ENCODE data around the gene UVRAG.

UVRAG gene

DNA sequence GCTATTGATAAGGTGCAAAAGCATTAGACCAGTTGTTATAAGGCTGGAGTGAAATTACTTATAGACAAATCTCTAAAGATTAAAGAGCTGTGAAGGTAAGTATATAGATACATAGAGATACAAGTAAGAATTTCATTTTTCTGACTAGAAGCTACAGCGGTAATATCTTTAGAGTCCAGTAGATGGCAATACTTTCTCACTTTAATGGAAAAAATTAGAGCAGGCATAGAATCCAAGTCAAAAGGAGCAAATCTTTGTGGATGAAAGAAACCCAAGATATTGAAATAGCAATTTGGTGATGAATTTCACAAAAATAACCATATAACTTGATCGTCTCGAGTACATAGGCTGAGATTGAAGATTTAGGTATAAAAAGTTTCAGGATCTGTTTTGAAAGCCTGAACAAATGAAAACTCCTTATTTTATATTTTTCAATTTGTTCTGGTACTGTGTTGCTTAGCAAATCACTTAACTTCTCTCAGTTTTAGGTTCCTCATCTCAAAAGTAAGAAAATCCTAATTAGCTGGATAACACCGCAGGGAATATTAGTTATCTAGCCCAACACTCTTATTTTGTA, 81.9 kb downstream of the UVRAG start:
- DNase-seq (ENCODE audit: low read depth in 2 of 2) = peak; percentile 65 to 74
- no peak overlapping the region for H3K4me3 ChIP-seq (replicated peaks in 1 of 2; ENCODE audit: low read depth in 2 of 2, low read length in 2 of 2)
- TF ChIP-seq, protein P1, sequence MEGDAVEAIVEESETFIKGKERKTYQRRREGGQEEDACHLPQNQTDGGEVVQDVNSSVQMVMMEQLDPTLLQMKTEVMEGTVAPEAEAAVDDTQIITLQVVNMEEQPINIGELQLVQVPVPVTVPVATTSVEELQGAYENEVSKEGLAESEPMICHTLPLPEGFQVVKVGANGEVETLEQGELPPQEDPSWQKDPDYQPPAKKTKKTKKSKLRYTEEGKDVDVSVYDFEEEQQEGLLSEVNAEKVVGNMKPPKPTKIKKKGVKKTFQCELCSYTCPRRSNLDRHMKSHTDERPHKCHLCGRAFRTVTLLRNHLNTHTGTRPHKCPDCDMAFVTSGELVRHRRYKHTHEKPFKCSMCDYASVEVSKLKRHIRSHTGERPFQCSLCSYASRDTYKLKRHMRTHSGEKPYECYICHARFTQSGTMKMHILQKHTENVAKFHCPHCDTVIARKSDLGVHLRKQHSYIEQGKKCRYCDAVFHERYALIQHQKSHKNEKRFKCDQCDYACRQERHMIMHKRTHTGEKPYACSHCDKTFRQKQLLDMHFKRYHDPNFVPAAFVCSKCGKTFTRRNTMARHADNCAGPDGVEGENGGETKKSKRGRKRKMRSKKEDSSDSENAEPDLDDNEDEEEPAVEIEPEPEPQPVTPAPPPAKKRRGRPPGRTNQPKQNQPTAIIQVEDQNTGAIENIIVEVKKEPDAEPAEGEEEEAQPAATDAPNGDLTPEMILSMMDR (IDR thresholded peaks at IDR 0.05; ENCODE audit: low read depth, low read length) = peak; percentile 41

DNA sequence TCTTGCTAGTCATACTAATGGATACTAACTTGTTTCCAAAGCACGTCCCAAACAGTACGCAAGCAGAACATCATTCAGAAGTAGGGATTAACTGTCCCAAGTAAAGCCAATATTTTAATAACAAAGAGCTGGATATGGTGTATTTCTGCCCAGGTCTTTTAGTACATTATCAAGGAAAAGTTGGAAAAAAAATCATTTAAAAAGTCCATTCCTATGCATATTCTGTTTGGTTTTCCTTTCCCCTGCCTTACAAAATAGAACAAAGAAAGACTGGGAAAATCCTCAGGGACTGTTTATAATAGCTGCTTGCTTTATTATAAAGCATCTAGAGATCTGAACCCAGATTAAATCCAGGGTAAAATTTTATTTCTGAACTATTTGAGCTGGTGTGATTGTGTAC, 83.9 kb downstream of the UVRAG start:
- TF ChIP-seq, protein P1 (IDR thresholded peaks at IDR 0.05; ENCODE audit: low read depth, low read length) = no peak
- no peak overlapping the region for H3K4me3 ChIP-seq (replicated peaks in 1 of 2; ENCODE audit: low read depth in 2 of 2, low read length in 2 of 2)
- no peak for DNase-seq (ENCODE audit: low read depth in 2 of 2)

DNA sequence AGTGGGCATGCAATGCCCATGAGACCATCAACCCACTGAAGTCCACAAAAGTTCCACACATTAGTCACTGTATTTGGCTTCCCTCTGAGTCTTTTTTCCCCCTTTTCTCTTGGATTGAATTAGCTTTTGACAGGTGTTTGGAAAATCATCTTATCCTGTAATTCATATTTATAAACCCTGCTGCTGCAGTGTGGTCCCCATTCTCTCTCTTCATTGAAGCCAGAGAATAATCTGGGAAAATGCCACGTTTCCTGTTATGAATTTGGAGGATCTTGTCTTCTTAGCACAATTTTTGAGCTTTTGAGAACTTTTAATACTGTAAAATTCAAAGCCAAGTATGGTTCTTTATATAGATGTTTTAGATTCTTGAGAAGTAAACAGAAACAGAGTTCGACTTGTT, 84.8 kb downstream of the UVRAG start:
- no peak overlapping the region for H3K4me3 ChIP-seq (replicated peaks in 1 of 2; ENCODE audit: low read depth in 2 of 2, low read length in 2 of 2)
- no peak for DNase-seq (ENCODE audit: low read depth in 2 of 2)
- TF ChIP-seq, protein P1 (IDR thresholded peaks at IDR 0.05; ENCODE audit: low read depth, low read length) = no peak

DNA sequence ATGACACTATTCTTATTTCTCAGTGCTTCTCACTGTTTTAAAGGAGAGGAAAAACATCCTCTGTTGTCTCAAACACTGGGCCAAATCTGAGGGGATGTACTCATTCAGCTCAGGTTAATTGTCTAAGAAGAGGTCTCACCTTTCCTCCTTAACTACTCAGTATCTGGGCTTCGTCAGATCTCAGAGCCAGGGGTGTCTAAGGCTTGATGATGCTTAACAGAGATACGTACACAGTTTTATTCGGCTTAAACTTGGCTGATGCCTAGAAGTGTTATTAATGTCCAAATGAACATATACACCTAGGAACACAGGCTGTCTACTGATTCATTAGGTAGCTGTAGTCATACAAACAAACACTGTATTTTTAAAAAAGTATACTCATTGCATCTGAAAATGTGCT, 85.8 kb downstream of the UVRAG start:
- TF ChIP-seq, protein P1 (IDR thresholded peaks at IDR 0.05; ENCODE audit: low read depth, low read length) = no peak
- no peak overlapping the region for H3K4me3 ChIP-seq (replicated peaks in 1 of 2; ENCODE audit: low read depth in 2 of 2, low read length in 2 of 2)
- DNase-seq (ENCODE audit: low read depth in 2 of 2) = no peak

DNA sequence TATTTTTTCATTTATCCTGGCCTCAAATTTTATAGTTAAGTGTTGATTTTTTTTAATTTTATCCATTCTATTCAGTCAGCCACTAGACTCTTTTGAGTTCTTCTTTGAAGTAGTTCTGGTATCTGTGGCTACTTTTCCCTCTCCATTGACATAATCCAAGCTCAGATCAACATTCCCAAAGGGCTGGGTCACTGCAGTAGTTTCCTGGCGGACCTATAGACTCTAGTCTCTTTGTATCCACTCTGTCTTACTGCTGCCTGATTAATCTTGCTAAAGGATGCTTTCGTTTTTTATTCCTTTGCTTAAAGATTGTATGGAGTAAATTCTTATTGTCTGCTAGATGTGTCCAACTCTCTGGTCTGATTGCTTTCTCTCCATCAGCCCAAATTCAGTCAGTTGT, 87.6 kb downstream of the UVRAG start:
- H3K4me3 ChIP-seq (replicated peaks in 1 of 2; ENCODE audit: low read depth in 2 of 2, low read length in 2 of 2) = no peak overlapping the region
- DNase-seq (ENCODE audit: low read depth in 2 of 2) = no peak
- TF ChIP-seq, protein P1 (IDR thresholded peaks at IDR 0.05; ENCODE audit: low read depth, low read length) = no peak

DNA sequence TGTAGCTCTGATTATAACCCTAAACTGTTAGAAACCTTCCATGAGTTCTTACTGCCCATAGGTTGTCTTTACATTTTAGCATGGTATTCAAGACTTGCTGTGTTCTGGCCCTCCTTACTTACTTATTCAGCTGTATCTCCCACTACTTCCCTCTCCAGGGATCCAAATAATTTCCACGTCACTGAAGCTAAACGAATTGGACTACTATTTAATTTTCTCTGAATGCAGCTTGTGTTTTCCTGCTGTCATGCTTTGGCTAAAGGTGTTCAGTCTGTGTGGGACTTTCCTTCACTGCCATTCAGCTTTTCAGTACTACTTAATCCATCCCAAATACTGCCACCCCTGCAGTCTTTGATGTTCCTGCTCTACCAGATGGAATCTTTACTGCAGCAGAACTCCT, 88.3 kb downstream of the UVRAG start:
- TF ChIP-seq, protein P1 (IDR thresholded peaks at IDR 0.05; ENCODE audit: low read depth, low read length) = no peak
- DNase-seq (ENCODE audit: low read depth in 2 of 2) = no peak
- H3K4me3 ChIP-seq (replicated peaks in 1 of 2; ENCODE audit: low read depth in 2 of 2, low read length in 2 of 2) = no peak overlapping the region

DNA sequence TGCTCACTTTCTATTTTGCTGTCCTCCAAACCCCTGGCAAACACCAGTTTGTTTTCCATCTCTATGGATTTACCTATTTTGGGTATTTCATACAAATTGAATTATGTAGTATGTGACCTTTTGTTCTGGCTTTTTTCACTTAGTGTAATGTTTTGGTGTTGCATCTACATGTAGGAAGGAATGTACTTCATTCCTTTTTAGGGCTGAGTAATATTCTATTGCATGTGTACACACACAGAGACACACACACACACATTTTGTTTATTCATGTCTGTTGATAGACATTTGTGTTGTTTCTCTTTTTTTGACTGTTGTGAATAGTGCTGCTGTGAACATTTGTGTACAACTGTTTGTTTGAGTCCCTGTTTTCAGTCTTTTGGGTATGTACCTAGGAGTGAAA, 90.4 kb downstream of the UVRAG start:
- no peak for DNase-seq (ENCODE audit: low read depth in 2 of 2)
- H3K4me3 ChIP-seq (replicated peaks in 1 of 2; ENCODE audit: low read depth in 2 of 2, low read length in 2 of 2) = no peak overlapping the region
- TF ChIP-seq, protein P1 (IDR thresholded peaks at IDR 0.05; ENCODE audit: low read depth, low read length) = no peak

All from cardiac fibroblast (primary cell).